ENCODE data around the gene CTNNBIP1. TPM values are rescaled to one million over a fixed set of nuclear protein-coding genes. Genes with fewer than 3 reads are reported as not detected.

Gene CTNNBIP1
- total and polyA plus RNA-seq, 7 donors: 9.2 to 20.3 (median 18.2) TPM

- Histone ChIP-seq H3K36me3 (no peaks in the 10 kb centered on the region), H3K4me1 (no peaks in the 10 kb centered on the region), H3K9me3 (no peaks in the 10 kb centered on the region), H3K27ac (no peak overlapping the region), H3K4me3 (no peak overlapping the region), H3K27me3 (no peaks in the 10 kb centered on the region)
- TF ChIP-seq POLR2A (IDR thresholded peaks at IDR 0.05) (no peak), POLR2AphosphoS5 (IDR thresholded peaks at IDR 0.05) (no peak), EP300 (IDR thresholded peaks at IDR 0.05) (no peak)
- TF ChIP-seq, protein P1, sequence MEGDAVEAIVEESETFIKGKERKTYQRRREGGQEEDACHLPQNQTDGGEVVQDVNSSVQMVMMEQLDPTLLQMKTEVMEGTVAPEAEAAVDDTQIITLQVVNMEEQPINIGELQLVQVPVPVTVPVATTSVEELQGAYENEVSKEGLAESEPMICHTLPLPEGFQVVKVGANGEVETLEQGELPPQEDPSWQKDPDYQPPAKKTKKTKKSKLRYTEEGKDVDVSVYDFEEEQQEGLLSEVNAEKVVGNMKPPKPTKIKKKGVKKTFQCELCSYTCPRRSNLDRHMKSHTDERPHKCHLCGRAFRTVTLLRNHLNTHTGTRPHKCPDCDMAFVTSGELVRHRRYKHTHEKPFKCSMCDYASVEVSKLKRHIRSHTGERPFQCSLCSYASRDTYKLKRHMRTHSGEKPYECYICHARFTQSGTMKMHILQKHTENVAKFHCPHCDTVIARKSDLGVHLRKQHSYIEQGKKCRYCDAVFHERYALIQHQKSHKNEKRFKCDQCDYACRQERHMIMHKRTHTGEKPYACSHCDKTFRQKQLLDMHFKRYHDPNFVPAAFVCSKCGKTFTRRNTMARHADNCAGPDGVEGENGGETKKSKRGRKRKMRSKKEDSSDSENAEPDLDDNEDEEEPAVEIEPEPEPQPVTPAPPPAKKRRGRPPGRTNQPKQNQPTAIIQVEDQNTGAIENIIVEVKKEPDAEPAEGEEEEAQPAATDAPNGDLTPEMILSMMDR (IDR thresholded peaks at IDR 0.05): no peak
- 90 to 95% methylated on average over 12 of the region's 12 CpGs for WGBS, 2 donors
- intact Hi-C loops (cut with DNase I): no loop called here
- DNase-seq: no peak
Measured at GRCh38 chr1:9852410-9853248, 57.4 kb downstream of the CTNNBIP1 start.

DNA sequence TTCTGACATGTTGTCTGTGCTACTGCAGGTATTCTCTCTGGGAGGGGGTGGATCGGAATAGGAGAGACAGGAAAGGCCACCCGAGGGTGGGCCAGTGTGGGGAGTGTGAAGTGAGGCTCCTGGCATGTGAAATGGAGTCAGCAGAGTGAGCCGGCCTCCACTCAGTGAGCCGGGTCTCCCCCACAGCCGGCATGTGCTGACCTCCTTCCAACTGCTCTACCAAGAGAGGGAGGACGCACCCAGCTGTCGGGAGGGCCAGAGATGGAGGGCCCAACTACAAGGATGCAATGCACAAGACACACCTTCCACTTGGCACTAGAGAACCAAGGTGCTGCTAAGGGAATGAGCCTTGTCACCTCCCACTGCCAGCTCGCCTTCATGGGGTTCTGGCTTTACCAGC, 58.1 kb downstream of the CTNNBIP1 start:
- no peak overlapping the region for H3K4me3 ChIP-seq
- 93% methylated on average over 8 of the region's 8 CpGs for WGBS, 2 donors
- no peaks in the 10 kb centered on the region for H3K4me1 ChIP-seq
- no peaks in the 10 kb centered on the region for H3K9me3 ChIP-seq
- intact Hi-C loops (cut with DNase I): no loop called here
- no peaks in the 10 kb centered on the region for H3K36me3 ChIP-seq
- no peak for DNase-seq
- no peak overlapping the region for H3K27ac ChIP-seq
- no peak for TF ChIP-seq POLR2A (IDR thresholded peaks at IDR 0.05)
- TF ChIP-seq, protein P1 (IDR thresholded peaks at IDR 0.05): no peak
- TF ChIP-seq POLR2AphosphoS5 (IDR thresholded peaks at IDR 0.05): no peak
- no peak for TF ChIP-seq EP300 (IDR thresholded peaks at IDR 0.05)
- no peaks in the 10 kb centered on the region for H3K27me3 ChIP-seq

DNA sequence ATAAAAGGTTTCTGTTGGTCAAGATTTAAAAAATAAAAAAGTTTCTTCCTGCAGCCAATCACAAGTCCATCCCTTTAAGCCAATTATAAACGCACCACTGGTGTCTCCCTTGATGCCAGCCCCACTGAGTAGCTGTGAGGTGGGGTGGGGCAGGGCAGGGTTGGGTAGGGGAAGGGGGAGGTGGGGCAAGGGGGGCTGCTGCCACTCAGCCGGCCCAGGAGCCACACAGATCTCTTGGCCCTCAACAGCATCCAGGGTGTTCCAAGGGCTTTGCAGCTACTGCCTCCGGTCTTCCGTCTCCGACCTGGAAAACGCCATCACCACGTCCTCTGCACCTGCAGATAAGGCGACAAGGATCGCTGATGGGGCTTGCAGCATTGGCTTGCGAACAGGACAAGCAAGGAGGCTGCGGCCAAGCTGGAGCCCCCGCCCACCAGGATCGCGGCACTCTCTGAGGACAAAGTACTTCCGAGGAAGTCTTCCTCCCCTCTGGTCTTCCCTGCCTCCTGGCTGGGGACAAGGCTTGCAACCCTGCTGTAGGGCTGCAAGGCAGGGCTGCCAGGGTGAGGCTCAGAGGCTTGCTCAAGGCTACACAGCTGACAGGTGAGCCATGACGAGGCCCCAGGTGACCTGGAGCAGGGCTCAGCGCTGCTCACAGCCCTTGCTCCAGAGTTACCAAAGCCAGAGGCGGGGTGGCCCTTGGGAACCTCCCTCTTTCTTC, 59.5 kb downstream of the CTNNBIP1 start:
- no peak for TF ChIP-seq EP300 (IDR thresholded peaks at IDR 0.05)
- no peak for TF ChIP-seq POLR2A (IDR thresholded peaks at IDR 0.05)
- no peak for TF ChIP-seq POLR2AphosphoS5 (IDR thresholded peaks at IDR 0.05)
- TF ChIP-seq, protein P1 (IDR thresholded peaks at IDR 0.05): no peak
- Histone ChIP-seq H3K4me1 (no peaks in the 10 kb centered on the region), H3K9me3 (no peaks in the 10 kb centered on the region), H3K27ac (no peak overlapping the region), H3K4me3 (no peak overlapping the region), H3K36me3 (no peaks in the 10 kb centered on the region), H3K27me3 (no peaks in the 10 kb centered on the region)
- no peak for DNase-seq
- intact Hi-C loops (cut with DNase I): no loop called here
- 54 to 86% methylated on average over 18 of the region's 18 CpGs for WGBS, 2 donors

GRCh38 chr1:9849691-9850441, 60.2 kb downstream of the CTNNBIP1 start:
- intact Hi-C loops (cut with DNase I): no loop called here
- H3K36me3 ChIP-seq: no peaks in the 10 kb centered on the region

More at GRCh38 chr1:9849691-9850441, 60.2 kb downstream of the CTNNBIP1 start:
- TF ChIP-seq POLR2AphosphoS5 (IDR thresholded peaks at IDR 0.05): no peak
- no peak for TF ChIP-seq POLR2A (IDR thresholded peaks at IDR 0.05)
- TF ChIP-seq, protein P1 (IDR thresholded peaks at IDR 0.05): no peak
- TF ChIP-seq EP300 (IDR thresholded peaks at IDR 0.05): no peak
- H3K27me3 ChIP-seq: no peaks in the 10 kb centered on the region
- H3K4me1 ChIP-seq: no peaks in the 10 kb centered on the region
- no peaks in the 10 kb centered on the region for H3K9me3 ChIP-seq
- no peak for DNase-seq
- H3K4me3 ChIP-seq: no peak overlapping the region
- no peak overlapping the region for H3K27ac ChIP-seq
- WGBS, 2 donors: 61 to 81% methylated on average over 20 of the region's 20 CpGs

Data from sigmoid colon (tissue), 7 donors.